ENCODE measurements around the gene ACRBP. TPM values are rescaled to one million over a fixed set of nuclear protein-coding genes. Genes with fewer than 3 reads are reported as not detected.
A peak's percentile ranks its signal among the peaks of the same experiment; 100 is the strongest.
"Not testable (repeated sequence)": the region's sequence is repeated elsewhere in the genome, so short reads cannot be mapped to it uniquely, and the experiment has no call there.

ACRBP gene
- total RNA-seq, 2 donors from 2014 or later = 5.1 to 9.1 TPM

DNA sequence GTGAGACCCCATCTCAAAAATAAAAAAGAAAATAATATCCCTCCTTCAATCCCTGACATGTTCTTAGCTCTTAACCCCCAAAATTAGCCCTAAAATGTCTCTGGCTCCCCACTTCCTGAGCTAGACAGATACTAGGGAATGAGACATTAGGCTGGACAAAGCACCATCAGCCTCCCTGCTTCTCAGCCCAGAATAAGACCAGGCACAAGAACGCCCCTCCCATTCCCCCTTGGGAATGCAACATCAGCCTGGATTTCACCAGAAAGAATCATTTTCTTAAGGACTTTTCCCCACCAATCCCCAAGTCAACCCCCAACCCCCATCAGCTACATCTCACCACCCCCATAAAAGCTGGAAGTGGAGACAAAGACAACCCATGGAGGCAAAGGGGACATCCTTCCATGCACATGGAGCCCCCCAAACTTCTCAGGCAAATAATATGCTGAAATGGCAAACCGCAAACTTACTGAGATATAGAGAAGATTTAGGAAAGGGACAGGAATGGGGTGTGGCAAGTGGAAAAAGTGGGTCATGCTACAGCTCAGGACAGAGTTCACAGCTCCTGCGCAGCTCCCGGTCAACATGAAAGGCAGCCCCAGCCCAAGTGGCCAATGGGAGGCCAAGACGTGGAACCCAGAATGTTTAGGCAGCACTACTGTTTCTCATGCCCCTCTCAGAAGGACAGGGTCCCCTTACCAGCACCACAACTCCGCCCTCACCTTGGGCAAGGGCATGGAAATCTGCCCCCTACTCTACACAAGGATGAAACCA, 42.8 kb downstream of the ACRBP start:
- Histone ChIP-seq H3K27me3 (replicated peaks; ENCODE audit: insufficient read depth) (no peaks in the 10 kb centered on the region), H3K9me3 (no peaks in the 10 kb centered on the region), H3K27ac (peak overlapping the region; percentile 41 to 93), H3K36me3 (peaks cover 28% of the 10 kb centered on the region), H3K4me3 (peak overlapping the region; percentile 92), H3K4me1 (ENCODE audit: control insufficient read depth in 1 of 2, low read depth in 2 of 2) (peaks cover 28 to 41% of the 10 kb centered on the region in 2 donors)
- ATAC-seq (ENCODE audit: insufficient number of reproducible peaks, low FRiP score, low read depth) (no peak), DNase-seq (ENCODE audit: low spot score) (no peak)
- TF ChIP-seq, protein P1, sequence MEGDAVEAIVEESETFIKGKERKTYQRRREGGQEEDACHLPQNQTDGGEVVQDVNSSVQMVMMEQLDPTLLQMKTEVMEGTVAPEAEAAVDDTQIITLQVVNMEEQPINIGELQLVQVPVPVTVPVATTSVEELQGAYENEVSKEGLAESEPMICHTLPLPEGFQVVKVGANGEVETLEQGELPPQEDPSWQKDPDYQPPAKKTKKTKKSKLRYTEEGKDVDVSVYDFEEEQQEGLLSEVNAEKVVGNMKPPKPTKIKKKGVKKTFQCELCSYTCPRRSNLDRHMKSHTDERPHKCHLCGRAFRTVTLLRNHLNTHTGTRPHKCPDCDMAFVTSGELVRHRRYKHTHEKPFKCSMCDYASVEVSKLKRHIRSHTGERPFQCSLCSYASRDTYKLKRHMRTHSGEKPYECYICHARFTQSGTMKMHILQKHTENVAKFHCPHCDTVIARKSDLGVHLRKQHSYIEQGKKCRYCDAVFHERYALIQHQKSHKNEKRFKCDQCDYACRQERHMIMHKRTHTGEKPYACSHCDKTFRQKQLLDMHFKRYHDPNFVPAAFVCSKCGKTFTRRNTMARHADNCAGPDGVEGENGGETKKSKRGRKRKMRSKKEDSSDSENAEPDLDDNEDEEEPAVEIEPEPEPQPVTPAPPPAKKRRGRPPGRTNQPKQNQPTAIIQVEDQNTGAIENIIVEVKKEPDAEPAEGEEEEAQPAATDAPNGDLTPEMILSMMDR (IDR thresholded peaks at IDR 0.05) = no peak

DNA sequence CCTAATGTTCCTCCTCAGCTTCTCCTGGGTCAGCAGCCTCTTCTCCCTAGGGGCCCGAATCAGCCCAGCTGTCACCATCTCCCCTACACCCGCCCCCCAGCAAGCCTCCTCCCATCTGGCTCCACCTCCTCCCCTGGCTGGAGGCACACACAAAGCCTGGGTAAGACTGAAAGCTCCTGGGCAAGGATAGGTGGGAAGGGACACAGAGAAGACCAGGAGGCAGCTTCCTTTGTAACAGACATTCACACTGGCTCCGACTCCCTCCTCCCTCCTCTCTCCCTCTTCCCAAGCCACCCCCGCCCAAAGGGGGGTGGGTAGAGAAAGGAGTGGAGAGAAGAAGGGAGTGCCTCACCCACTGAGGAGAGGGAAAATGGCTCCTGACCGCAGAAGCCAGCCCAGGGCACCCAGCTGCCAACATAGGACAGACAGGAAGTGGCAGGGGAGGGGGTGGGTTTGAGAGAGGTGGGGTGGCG, 44.1 kb downstream of the ACRBP start:
- no peaks in the 10 kb centered on the region for H3K9me3 ChIP-seq
- H3K27me3 ChIP-seq (replicated peaks; ENCODE audit: insufficient read depth) = no peaks in the 10 kb centered on the region
- peaks cover 28 to 38% of the 10 kb centered on the region in 2 donors for H3K4me1 ChIP-seq (ENCODE audit: control insufficient read depth in 1 of 2, low read depth in 2 of 2)
- TF ChIP-seq, protein P1 (IDR thresholded peaks at IDR 0.05) = no peak
- H3K27ac ChIP-seq = peak overlapping the region; percentile 51 to 93
- ATAC-seq (ENCODE audit: insufficient number of reproducible peaks, low FRiP score, low read depth) (no peak), DNase-seq (ENCODE audit: low spot score) (peak; percentile 21)
- H3K36me3 ChIP-seq = peaks cover 41% of the 10 kb centered on the region
- H3K4me3 ChIP-seq = peak overlapping the region; percentile 92

DNA sequence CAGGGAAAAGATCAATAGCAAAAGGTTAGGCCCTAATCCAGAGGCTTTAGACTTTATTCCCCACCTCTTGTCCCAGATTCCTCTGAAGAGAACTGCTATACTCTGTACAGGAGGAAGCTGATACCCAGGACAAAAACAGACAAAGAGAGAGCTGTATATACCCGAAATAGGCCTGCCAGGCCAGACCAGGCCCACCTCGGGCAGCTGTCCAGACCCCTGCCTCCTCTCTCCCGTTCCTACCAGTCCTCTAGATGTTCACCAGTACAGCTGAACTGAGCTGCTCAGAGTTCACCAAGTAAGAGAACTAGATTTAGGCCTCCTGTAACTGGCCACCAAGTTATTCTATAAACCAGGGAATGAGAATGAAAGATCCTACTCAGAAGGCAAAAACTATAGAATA, 44.7 kb downstream of the ACRBP start:
- no peaks in the 10 kb centered on the region for H3K9me3 ChIP-seq
- H3K4me1 ChIP-seq (ENCODE audit: control insufficient read depth in 1 of 2, low read depth in 2 of 2) = peaks cover 28 to 38% of the 10 kb centered on the region in 2 donors
- no peak for ATAC-seq (ENCODE audit: insufficient number of reproducible peaks, low FRiP score, low read depth)
- DNase-seq (ENCODE audit: low spot score) = no peak
- no peaks in the 10 kb centered on the region for H3K27me3 ChIP-seq (replicated peaks; ENCODE audit: insufficient read depth)
- peaks cover 47% of the 10 kb centered on the region for H3K36me3 ChIP-seq
- TF ChIP-seq, protein P1 (IDR thresholded peaks at IDR 0.05) = no peak
- peak overlapping the region; percentile 92 for H3K4me3 ChIP-seq
- peak overlapping the region; percentile 22 to 93 for H3K27ac ChIP-seq

DNA sequence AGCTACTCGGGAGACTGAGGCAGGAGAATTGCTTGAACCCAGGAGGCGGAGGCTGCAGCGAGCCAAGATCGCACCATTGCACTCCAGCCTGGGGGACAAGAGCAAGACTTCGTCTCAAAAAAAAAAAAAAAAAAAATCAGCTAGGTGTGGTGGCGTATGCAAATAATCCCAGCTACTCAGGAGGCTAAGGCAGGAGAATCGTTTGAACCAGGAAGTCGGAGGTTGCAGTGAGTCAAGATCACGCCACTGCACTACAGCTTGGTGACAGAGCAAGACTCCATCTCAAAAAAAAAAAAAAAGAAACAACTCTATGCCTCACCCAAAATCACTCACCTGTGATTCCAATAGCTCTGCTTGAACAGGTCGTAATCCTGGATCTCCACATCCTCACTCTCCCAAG, 51.6 kb downstream of the ACRBP start:
- not testable (repeated sequence) for DNase-seq (ENCODE audit: low spot score); ATAC-seq (ENCODE audit: insufficient number of reproducible peaks, low FRiP score, low read depth); H3K27ac ChIP-seq; H3K4me1 ChIP-seq (ENCODE audit: control insufficient read depth in 1 of 2, low read depth in 2 of 2); H3K4me3 ChIP-seq; H3K9me3 ChIP-seq; H3K27me3 ChIP-seq (replicated peaks; ENCODE audit: insufficient read depth)
- H3K36me3 ChIP-seq = peaks cover 96% of the 10 kb centered on the region

DNA sequence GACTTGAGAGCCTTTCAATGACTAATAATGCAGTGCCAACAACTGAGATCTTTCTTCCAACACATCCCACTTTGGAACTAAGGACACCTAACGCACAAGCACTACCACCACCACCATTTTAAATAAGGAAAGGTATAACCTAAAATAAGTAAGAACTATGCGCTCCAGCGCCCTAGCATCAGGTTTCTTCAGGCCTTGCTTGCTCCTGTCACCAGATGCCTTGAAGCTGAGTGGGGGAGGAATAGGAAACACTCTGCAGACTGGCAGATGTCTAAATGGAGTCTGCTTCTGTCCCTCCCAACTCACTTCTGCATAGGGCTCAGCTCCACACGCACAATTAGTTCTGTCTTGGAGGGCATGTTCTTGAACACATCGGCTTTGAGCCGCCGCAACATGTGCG, 55.1 kb downstream of the ACRBP start:
- DNase-seq (ENCODE audit: low spot score) (no peak), ATAC-seq (ENCODE audit: insufficient number of reproducible peaks, low FRiP score, low read depth) (no peak)
- TF ChIP-seq, protein P1 (IDR thresholded peaks at IDR 0.05) = no peak
- Histone ChIP-seq H3K36me3 (peaks cover 94% of the 10 kb centered on the region), H3K27me3 (replicated peaks; ENCODE audit: insufficient read depth) (no peaks in the 10 kb centered on the region), H3K9me3 (no peaks in the 10 kb centered on the region), H3K27ac (no peak overlapping the region), H3K4me1 (ENCODE audit: control insufficient read depth in 1 of 2, low read depth in 2 of 2) (no peaks in the 10 kb centered on the region), H3K4me3 (no peak overlapping the region)

Other genes starting within 250 kb of the ACRBP start
- gene CD27, start 202.5 kb downstream of the ACRBP start, total RNA-seq = 1 to 10 TPM; 1.6 to 4.7 TPM
- 10 to 100 TPM; 23.7 to 37.5 TPM for gene TAPBPL, start 195.4 kb downstream of the ACRBP start, total RNA-seq
- 10 to 100 TPM; 24.4 to 29.9 TPM for gene VAMP1, start 176.8 kb downstream of the ACRBP start, total RNA-seq
- 10 to 100 TPM; 40.6 to 51.7 TPM for gene MRPL51, start 154.2 kb downstream of the ACRBP start, total RNA-seq
- gene NCAPD2, start 153.3 kb downstream of the ACRBP start, total RNA-seq = 10 to 100 TPM; 19.9 to 26.7 TPM
- gene GAPDH, start 112.9 kb downstream of the ACRBP start, total RNA-seq = 1,000 to 10,000 TPM; 1,700 to 2,744 TPM
- 10 to 100 TPM; 36.2 to 68.6 TPM for gene IFFO1, start 91.4 kb downstream of the ACRBP start, total RNA-seq
- gene NOP2, start 79.1 kb downstream of the ACRBP start, total RNA-seq = 10 to 100 TPM; 41.2 to 83.0 TPM
- 100 to 1,000 TPM; 193 to 205 TPM for gene CHD4, start 40.1 kb downstream of the ACRBP start, total RNA-seq
- 1 to 10 TPM; 4.8 to 6.8 TPM for gene LPAR5, start 11.5 kb downstream of the ACRBP start, total RNA-seq
- gene ING4, start 15.7 kb upstream of the ACRBP start, total RNA-seq = 10 to 100 TPM; 21.8 to 36.9 TPM
- 10 to 100 TPM; 36.8 to 45.3 TPM for gene ZNF384, start 41.9 kb upstream of the ACRBP start, total RNA-seq
- 1 to 10 TPM; 3.1 to 4.2 TPM for gene PIANP, start 53.4 kb upstream of the ACRBP start, total RNA-seq
- gene COPS7A, start 76.6 kb upstream of the ACRBP start, total RNA-seq = 10 to 100 TPM; 69.9 to 78.2 TPM
- 100 to 1,000 TPM; 129 to 179 TPM for gene MLF2, start 105.7 kb upstream of the ACRBP start, total RNA-seq
- gene PTMS, start 118.9 kb upstream of the ACRBP start, total RNA-seq = 100 to 1,000 TPM; 168 to 186 TPM
- gene LAG3, start 125.1 kb upstream of the ACRBP start, total RNA-seq = 1 to 10 TPM in 1 of 2 donors, under 1 TPM in 1; 0.95 to 1.5 TPM
- 10 to 100 TPM; 22.3 to 25.0 TPM for gene CD4, start 142.1 kb upstream of the ACRBP start, total RNA-seq
- 1 to 10 TPM; 1.1 to 3.1 TPM for gene GPR162, start 174.4 kb upstream of the ACRBP start, total RNA-seq
- gene P3H3, start 181.0 kb upstream of the ACRBP start, total RNA-seq = 10 to 100 TPM; 66.1 to 77.7 TPM
- gene GNB3, start 193.5 kb upstream of the ACRBP start, total RNA-seq = 10 to 100 TPM in 1 of 2 donors, 1 to 10 TPM in 1; 9.3 to 16.6 TPM
- gene CDCA3, start 203.9 kb upstream of the ACRBP start, total RNA-seq = 1 to 10 TPM; 1.8 to 1.9 TPM
- gene USP5, start 204.7 kb upstream of the ACRBP start, total RNA-seq = 10 to 100 TPM; 54.3 to 62.7 TPM
- gene TPI1, start 220.1 kb upstream of the ACRBP start, total RNA-seq = 100 to 1,000 TPM; 287 to 322 TPM
- 10 to 100 TPM in 1 of 2 donors, 1 to 10 TPM in 1; 9.2 to 19.1 TPM for gene SPSB2, start 225.9 kb upstream of the ACRBP start, total RNA-seq